Astrocyte of the cerebellum (primary cell): Measurements from ENCODE around the gene OR52A1.
"Not testable (repeated sequence)": the region's sequence is repeated elsewhere in the genome, so short reads cannot be mapped to it uniquely, and the experiment has no call there.

Source experiments
- DNase-seq: peaks from one replicate; pipeline ENCODE4 v3.0.0-alpha.2; 2011; ENCODE audit warnings: low read depth
- H3K4me3 ChIP-seq: 2 replicates; pipeline ENCODE4 v1.5.1; 2011; ENCODE audit warnings: mild to moderate bottlenecking, low read depth, low read length, moderate library complexity
- in situ Hi-C: cut with HindIII; loops from 2 replicates; pipeline ENCODE4 v1.10.0; 2017; ENCODE audit warnings: low sequenced_read_pairs
- TF ChIP-seq, protein P1 (sequence below): IDR thresholded peaks from 2 replicates; pipeline ENCODE4 v1.5.1; 2012; ENCODE audit warnings: low read length, low read depth, moderate library complexity, mild to moderate bottlenecking; ENCODE audit errors: missing control alignments

Gene OR52A1

DNA sequence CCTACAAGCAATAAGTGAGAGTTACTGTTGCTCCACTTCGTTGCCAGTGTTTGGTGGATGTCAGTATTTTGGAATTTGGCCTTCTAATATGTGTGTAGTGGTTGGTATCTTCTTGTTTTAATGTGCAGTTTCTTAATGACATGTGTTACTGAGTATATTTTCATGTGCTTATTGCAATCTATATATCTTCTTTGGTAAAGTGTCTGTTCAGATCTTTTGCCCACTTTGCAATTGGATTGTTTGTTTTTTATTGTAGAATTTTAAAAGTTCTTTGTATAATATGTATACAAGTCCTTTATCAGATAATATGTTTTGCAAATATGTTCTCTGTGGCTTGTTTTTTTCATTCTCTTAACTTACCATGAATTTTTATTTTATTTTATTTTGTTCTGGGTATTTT is 38.2 kb upstream of the OR52A1 start:
- no peak overlapping the region for H3K4me3 ChIP-seq
- in situ Hi-C loops: no loop called here
- DNase-seq: no peak
- TF ChIP-seq, protein P1, sequence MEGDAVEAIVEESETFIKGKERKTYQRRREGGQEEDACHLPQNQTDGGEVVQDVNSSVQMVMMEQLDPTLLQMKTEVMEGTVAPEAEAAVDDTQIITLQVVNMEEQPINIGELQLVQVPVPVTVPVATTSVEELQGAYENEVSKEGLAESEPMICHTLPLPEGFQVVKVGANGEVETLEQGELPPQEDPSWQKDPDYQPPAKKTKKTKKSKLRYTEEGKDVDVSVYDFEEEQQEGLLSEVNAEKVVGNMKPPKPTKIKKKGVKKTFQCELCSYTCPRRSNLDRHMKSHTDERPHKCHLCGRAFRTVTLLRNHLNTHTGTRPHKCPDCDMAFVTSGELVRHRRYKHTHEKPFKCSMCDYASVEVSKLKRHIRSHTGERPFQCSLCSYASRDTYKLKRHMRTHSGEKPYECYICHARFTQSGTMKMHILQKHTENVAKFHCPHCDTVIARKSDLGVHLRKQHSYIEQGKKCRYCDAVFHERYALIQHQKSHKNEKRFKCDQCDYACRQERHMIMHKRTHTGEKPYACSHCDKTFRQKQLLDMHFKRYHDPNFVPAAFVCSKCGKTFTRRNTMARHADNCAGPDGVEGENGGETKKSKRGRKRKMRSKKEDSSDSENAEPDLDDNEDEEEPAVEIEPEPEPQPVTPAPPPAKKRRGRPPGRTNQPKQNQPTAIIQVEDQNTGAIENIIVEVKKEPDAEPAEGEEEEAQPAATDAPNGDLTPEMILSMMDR: no peak

DNA sequence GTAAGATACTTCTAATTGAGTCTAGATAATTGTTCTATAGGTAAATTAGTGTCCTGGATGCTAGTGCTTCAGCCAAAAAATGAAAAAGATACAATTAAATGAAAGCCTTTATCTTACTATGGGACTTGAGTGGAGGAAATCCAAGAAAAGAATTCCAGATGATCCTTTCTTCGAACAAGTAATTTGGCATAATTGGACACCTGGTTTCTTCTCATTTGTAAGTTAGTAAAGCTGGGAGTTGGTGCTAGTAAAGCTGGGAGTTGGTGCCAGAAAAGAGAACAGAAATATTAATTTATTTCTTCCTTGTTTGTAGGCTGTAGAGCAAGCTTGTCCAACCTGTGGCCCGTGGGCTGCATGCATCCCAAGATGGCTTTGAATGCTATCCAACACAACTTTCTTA is 33.6 kb upstream of the OR52A1 start:
- no peak overlapping the region for H3K4me3 ChIP-seq
- in situ Hi-C loops: no loop called here
- TF ChIP-seq, protein P1: no peak
- no peak for DNase-seq

DNA sequence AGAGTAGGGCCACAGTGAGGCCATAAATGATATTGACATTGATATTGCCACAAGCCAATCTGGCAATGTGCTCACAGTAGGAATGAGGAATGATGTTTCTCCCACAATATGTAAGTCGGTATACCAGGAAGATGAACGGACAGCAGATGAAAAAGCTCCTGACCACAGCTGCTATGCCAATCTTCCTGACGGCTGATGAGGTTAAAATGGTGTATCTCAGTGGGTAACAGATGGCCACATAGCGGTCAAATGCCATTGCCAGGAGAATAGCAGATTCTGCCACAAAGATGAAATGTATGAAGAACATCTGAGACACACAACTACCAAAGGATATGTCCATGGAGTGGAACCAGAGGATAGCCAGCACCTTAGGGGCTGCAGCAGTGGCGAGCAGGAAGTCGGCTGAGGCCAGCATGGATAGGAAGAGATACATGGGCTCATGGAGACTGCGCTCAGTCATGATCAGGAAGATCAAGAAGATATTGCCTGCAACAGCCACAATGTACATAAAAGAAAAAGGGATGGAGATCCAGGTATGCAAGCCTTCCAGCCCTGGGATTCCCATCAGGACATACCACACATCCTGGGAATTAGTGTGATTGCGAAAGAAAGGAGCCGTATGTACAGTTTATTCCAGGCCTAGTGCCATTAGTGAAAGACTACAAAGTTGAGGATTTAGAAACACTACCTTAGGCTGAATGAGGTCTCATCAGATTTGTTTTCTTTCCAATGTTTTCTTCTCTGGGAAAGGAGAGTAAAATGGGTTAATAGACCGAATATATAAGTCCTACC is 23.7 kb upstream of the OR52A1 start:
- in situ Hi-C loops: no loop called here
- H3K4me3 ChIP-seq: no peak overlapping the region
- TF ChIP-seq, protein P1: no peak
- no peak for DNase-seq

- in situ Hi-C loops: no loop called here
- DNase-seq: no peak
- TF ChIP-seq, protein P1: no peak
- H3K4me3 ChIP-seq: no peak overlapping the region
These were observed 20.4 kb upstream of the OR52A1 start for GRCh38 chr11:5174934-5175333.

- TF ChIP-seq, protein P1: no peak
These were observed 17.3 kb upstream of the OR52A1 start for GRCh38 chr11:5171856-5172255.

GRCh38 chr11:5165898-5166297 is 11.3 kb upstream of the OR52A1 start:
- DNase-seq, H3K4me3 ChIP-seq, in situ Hi-C loops: not testable (repeated sequence)

More at GRCh38 chr11:5171856-5172255, 17.3 kb upstream of the OR52A1 start:
- DNase-seq: no peak
- in situ Hi-C loops: no loop called here
- no peak overlapping the region for H3K4me3 ChIP-seq

- DNase-seq, H3K4me3 ChIP-seq, in situ Hi-C loops: not testable (repeated sequence)
These were observed 10.2 kb upstream of the OR52A1 start for GRCh38 chr11:5164807-5165206.

DNA sequence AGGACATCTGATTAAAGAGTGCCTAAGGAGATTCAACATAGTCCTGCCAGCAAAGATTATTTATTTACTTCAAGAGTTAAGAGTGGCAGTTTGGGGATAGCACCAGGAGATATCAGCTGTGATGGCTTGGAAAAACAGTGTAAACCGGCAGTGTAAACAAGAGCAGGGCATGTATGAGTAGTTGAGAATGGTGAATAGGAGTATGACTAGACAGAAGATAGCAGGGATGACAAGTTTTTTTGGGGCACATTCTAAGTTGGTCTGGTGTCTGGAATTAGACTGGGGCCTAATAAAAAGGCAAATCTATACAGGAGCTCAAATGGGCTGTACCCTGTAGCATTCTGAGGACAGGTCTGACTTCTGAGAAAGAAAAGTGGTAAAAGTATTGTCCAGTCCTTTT is 6.5 kb upstream of the OR52A1 start:
- H3K4me3 ChIP-seq, DNase-seq, in situ Hi-C loops: not testable (repeated sequence)

GRCh38 chr11:5160217-5160616 is 5.7 kb upstream of the OR52A1 start:
- H3K4me3 ChIP-seq, DNase-seq, in situ Hi-C loops: not testable (repeated sequence)
